HG02623 (cell line): ENCODE data around the gene AGBL4.

Experiments used
- ATAC-seq: cut with Tn5 transposase; IDR thresholded peaks from one replicate; pipeline ENCODE4 v1.9.1; 2021; ENCODE audit warnings: moderate library complexity; ENCODE audit not compliant: unreplicated experiment

The AGBL4 gene

DNA sequence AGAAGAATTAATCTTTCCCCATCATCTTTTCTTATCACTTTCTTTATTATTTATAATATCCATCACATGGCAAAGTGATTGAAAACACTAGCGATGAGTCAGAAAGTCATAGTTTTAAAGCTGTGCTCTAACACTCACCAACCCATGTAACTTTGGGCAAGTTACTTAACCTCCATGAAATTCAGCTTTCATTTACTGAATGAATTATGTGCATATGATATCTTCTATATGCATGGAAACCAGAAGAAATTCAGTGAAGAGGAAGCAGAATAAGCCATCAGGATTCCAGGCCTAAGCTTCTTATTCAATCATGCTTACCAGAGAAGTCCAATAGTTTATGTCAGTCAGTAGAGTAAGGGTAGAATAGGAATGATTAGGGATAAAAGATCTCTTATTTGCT is 300.1 kb downstream of the AGBL4 start:
- ATAC-seq, result no peak

GRCh38 chr1:49694251-49694827 is 329.4 kb downstream of the AGBL4 start:
- no peak for ATAC-seq

GRCh38 chr1:49686107-49686506 is 337.6 kb downstream of the AGBL4 start:
- no peak for ATAC-seq

DNA sequence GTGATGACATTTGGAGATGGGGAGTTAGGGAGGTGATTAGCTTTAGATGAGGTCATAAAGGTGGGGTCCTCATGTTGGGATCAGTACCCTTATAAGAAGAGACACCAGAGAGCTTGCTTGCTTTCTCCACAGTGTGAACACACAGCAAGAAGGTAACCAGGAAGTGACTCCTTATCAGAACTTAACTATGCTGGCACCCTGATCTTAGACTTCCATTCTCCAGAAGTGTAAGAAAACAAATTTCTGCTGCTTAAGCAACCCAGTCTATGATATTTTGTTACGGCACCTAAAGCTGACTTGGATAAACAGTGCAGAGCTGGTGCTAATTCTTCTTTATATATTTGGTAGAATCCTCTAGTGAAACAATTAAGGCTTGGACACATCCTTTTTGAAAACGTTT is 346.0 kb downstream of the AGBL4 start:
- ATAC-seq, result no peak

GRCh38 chr1:49651136-49651535 is 372.6 kb downstream of the AGBL4 start:
- ATAC-seq, result no peak

DNA sequence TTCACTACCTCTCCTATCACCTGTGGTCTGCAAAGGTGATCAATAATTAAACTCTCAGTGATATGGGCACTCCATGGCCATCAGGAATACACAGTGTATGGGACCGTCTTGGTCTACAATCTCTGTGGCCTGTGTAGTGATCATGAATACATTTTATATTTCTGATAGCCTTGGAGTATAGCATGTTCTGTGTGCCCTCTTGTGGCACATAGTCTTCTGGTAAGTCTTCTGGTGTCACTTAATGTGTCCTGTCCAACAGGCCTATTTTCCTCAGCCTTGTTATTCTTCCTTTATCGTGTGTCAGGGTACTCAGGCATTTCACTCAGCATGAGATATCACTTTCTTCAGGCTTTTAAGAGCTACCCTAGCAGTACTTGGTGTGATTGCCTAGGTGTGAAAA is 393.6 kb downstream of the AGBL4 start:
- ATAC-seq, result no peak

DNA sequence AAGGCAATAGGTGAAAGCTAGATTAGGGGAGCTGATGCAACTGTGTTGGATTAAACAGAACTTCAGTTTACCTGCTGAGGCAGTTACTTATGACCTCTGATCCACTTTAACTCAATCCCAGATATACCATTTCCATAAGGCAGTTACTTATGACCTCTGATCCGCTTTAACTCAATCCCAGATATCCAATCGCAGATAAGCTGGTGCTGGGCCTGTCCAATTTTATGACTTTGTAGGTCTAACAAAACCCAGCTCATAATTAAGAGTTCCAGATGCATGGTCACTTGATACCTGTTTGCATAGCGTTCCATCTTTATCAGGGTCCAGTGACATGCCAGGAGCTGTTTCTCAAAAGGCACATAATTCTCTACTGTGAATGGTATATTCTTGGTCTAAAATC is 396.0 kb downstream of the AGBL4 start:
- no peak for ATAC-seq

DNA sequence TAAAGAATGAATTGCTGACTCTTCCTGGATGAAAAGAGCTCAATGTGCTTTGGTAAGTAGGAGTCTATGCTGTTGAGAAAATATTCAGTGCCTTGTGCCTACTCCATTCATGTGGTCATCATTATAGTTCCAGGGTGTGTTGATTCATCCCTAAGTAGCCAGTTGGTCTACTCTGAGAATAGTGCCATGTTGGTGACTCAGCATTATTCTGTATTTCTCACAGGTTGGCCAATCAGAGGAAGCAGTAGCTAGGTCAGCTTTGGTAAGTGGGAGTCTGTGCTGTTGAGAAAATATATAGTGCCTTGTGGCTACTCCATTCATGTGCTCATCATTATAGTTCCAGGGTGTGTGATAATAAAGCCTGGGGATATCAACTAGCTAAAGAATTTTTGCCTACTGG is 397.3 kb downstream of the AGBL4 start:
- ATAC-seq, result no peak

DNA sequence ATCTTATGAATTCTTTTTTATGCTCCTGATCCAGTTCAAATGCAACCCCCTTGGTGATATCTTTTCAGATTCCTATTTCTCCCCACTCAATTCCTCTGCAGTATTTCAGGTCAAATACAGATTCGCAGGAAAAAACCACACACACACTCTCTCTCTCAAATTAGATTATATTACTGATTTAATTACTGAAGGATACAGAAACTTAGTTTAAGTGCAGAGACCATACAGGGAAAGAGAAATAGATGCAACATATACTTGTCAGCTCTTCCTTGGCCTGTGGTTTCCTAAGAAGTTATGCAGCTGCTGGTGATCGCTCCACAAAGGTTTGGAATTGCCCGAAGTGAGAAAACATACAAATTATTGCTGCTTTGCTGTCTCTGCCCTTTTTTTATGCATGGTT is 400.9 kb downstream of the AGBL4 start:
- ATAC-seq, result no peak

DNA sequence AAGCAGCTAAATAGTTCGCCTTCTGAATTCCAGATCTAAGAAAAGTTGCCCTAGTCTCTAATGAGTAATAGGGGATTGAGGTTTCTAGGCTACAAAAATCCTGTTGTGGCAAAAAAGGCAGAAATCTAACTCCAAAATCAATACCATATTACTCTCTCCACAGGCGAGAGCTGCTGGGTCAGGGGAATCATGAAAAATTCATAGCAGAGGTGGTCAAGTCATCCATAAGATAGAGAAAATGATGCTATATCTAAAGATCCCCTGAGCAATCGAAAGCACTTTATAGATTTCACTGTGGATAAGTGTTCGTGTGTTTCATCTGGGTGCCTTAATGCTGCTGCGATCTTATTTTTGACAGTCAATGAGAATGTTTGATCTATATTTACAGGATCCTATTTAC is 417.7 kb downstream of the AGBL4 start:
- ATAC-seq, result no peak

DNA sequence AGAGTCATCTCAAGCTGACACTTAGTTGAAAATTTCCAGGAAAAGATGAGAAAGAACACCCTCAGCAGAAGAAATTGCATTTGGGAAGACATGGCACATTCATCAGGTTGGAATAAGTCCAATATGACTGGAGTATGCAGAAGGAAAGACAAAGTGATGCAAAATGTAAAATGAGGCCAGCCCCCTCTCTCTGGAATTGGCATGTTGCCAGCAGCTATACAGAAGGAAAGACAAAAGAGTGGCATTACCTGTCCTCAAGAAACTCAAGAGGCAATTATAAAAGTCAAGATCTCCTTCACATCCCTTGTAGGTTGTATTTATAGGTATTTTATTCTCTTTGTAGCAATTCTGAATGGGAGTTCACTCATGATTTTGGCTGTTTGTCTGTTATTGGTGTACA is 426.3 kb downstream of the AGBL4 start:
- no peak for ATAC-seq

GRCh38 chr1:49576327-49576901 is 447.3 kb downstream of the AGBL4 start:
- ATAC-seq, result no peak

DNA sequence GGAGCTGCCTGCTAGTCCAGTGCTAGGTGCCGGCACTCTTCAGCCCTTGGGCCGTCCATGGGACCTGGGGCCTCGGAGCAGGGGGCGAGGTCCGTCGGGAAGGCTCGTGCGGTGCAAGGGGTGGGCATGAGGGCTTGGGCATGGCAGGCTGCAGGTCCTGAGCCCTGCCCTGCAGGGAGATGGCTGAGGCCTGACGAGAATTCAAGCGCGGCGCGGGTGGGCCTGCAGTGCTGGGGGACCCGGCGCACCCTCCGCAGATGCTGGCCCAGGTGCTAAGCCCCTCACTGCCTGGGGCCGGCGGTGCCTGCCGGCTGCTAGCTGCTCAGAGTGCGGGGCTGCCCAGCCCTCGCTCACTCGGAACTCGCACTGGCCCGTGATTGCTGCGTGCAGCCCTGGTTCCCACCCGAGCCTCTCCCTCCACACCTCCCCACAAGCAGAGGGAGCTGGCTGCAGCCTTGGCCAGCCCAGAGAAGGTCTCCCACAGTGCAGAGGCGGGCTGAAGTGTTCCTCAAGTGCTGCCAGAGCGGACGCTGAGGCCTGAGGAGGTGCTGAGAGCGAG is 467.0 kb downstream of the AGBL4 start:
- no peak for ATAC-seq

DNA sequence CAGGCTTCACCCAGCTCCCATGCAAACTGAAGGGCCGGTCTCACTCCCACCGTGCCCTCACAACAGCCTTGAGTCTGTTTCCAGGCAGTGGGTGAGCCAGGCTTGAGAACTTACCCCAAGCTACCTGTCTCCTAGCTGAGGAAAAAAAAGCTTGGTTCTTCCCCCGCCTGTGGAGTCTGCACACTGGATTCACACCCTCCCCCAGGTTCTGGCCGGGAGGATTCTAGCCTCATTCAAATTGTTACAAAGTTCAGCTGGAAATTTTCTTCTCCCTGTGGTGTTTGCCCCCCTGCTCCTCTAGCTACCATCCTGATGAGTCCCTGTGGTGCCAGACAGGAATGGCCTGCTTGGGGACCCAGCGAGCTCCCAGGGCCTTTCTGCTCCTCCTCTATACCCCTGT is 471.7 kb downstream of the AGBL4 start:
- ATAC-seq, result no peak

GRCh38 chr1:49544615-49545014 is 479.1 kb downstream of the AGBL4 start:
- ATAC-seq, result no peak

- no peak for ATAC-seq
Observed at GRCh38 chr1:49541096-49541752, 482.5 kb downstream of the AGBL4 start.

GRCh38 chr1:49527606-49528305 is 496.0 kb downstream of the AGBL4 start:
- ATAC-seq, result no peak

DNA sequence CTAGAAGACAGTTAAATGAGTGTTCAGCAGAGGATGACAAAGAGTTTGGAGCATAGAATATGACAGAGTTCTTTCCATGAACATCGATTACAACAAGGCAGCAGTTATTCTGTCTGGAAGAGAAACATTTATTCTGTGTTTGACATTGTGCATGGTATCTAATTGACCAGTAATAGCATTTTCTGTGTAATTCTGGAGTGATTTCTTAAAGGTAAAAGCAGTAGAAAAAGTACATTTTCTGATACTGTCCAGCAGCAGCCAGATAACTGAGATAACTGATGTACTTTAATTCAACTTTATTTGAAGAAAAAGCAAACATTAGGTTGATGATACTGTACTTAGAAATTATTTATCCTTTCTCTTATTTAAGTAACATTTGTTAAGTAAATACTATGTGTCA is 497.1 kb downstream of the AGBL4 start:
- ATAC-seq, result no peak

GRCh38 chr1:49523764-49524163 is 500.0 kb downstream of the AGBL4 start:
- no peak for ATAC-seq

GRCh38 chr1:49466961-49467360 is 556.8 kb downstream of the AGBL4 start:
- no peak for ATAC-seq

GRCh38 chr1:49465486-49466185 is 558.1 kb downstream of the AGBL4 start:
- ATAC-seq, result no peak
